ENCODE results near the gene TRNAU1AP.

- TF ChIP-seq CTCF (IDR thresholded peaks at IDR 0.05; ENCODE audit: low read depth, low read length, poor library complexity, severe bottlenecking) (no peak), EZH2phosphoT487 (IDR thresholded peaks at IDR 0.05; ENCODE audit: borderline replicate concordance, low read length) (no peak)
Measured at GRCh38 chr1:28507646-28508434, 45.0 kb upstream of the TRNAU1AP start.

Data from DOHH2 (cell line).